Measurements from ENCODE around the gene CACNB4.

CACNB4 gene

GRCh38 chr2:151905963-151906632 lies 192.7 kb downstream of the CACNB4 start:
- no peak for TF ChIP-seq CTCF (conservative IDR thresholded peaks at IDR 0.05; ENCODE audit: low read length)
- TF ChIP-seq EZH2phosphoT487 (IDR thresholded peaks at IDR 0.05; ENCODE audit: borderline replicate concordance), result no peak
- Histone ChIP-seq H2AFZ (ENCODE audit: low read length) (0 out of 2 replicates have a peak overlapping the region, but pooled peaks have one; percentile 5), H3F3A (ENCODE audit: low read depth) (no peaks in the 10 kb centered on the region), H3K79me2 (ENCODE audit: insufficient read depth, low read length) (no peaks in the 10 kb centered on the region), H3K4me3 (ENCODE audit: low read length, poor library complexity, severe bottlenecking) (no peak overlapping the region), H3K27me3 (ENCODE audit: insufficient read depth, low read length, poor library complexity, severe bottlenecking) (no peaks in the 10 kb centered on the region), H3K36me3 (ENCODE audit: insufficient read depth, low read length) (no peaks in the 10 kb centered on the region), H3K4me1 (ENCODE audit: insufficient read depth, low read length, poor library complexity, severe bottlenecking) (peaks cover 8% of the 10 kb centered on the region), H3K9me2 (replicated peaks; ENCODE audit: low read depth, low read length) (no peaks in the 10 kb centered on the region), H4K20me1 (ENCODE audit: insufficient read depth, low read length, poor library complexity, severe bottlenecking) (no peaks in the 10 kb centered on the region), H3K4me2 (ENCODE audit: low read depth, low read length, poor library complexity, severe bottlenecking) (no peak overlapping the region), H3K9me3 (ENCODE audit: insufficient read depth, low read depth, low read length) (no peaks in the 10 kb centered on the region), H3K9ac (ENCODE audit: low read depth, low read length, poor library complexity, severe bottlenecking) (no peak overlapping the region)

- Histone ChIP-seq H3K36me3 (ENCODE audit: insufficient read depth, low read length) (no peaks in the 10 kb centered on the region), H3K4me3 (ENCODE audit: low read length, poor library complexity, severe bottlenecking) (no peak overlapping the region), H3K4me2 (ENCODE audit: low read depth, low read length, poor library complexity, severe bottlenecking) (no peak overlapping the region), H3F3A (ENCODE audit: low read depth) (no peaks in the 10 kb centered on the region), H4K20me1 (ENCODE audit: insufficient read depth, low read length, poor library complexity, severe bottlenecking) (no peaks in the 10 kb centered on the region), H3K9me2 (replicated peaks; ENCODE audit: low read depth, low read length) (no peaks in the 10 kb centered on the region), H3K9ac (ENCODE audit: low read depth, low read length, poor library complexity, severe bottlenecking) (no peak overlapping the region), H3K27me3 (ENCODE audit: insufficient read depth, low read length, poor library complexity, severe bottlenecking) (no peaks in the 10 kb centered on the region), H3K9me3 (ENCODE audit: insufficient read depth, low read depth, low read length) (no peaks in the 10 kb centered on the region), H3K79me2 (ENCODE audit: insufficient read depth, low read length) (no peaks in the 10 kb centered on the region), H2AFZ (ENCODE audit: low read length) (no peak overlapping the region), H3K4me1 (ENCODE audit: insufficient read depth, low read length, poor library complexity, severe bottlenecking) (peaks cover 8% of the 10 kb centered on the region)
- no peak for TF ChIP-seq CTCF (conservative IDR thresholded peaks at IDR 0.05; ENCODE audit: low read length)
- TF ChIP-seq EZH2phosphoT487 (IDR thresholded peaks at IDR 0.05; ENCODE audit: borderline replicate concordance), result no peak
Measured at GRCh38 chr2:151904807-151905206, 194.0 kb downstream of the CACNB4 start.

- H3K27me3 ChIP-seq (ENCODE audit: insufficient read depth, low read length, poor library complexity, severe bottlenecking), result no peaks in the 10 kb centered on the region
- no peaks in the 10 kb centered on the region for H3K79me2 ChIP-seq (ENCODE audit: insufficient read depth, low read length)
- H3K4me3 ChIP-seq (ENCODE audit: low read length, poor library complexity, severe bottlenecking), result no peak overlapping the region
- H3F3A ChIP-seq (ENCODE audit: low read depth), result no peaks in the 10 kb centered on the region
- no peaks in the 10 kb centered on the region for H4K20me1 ChIP-seq (ENCODE audit: insufficient read depth, low read length, poor library complexity, severe bottlenecking)
- H3K9me3 ChIP-seq (ENCODE audit: insufficient read depth, low read depth, low read length), result no peaks in the 10 kb centered on the region
- H2AFZ ChIP-seq (ENCODE audit: low read length), result no peak overlapping the region
- no peaks in the 10 kb centered on the region for H3K36me3 ChIP-seq (ENCODE audit: insufficient read depth, low read length)
- no peak for TF ChIP-seq EZH2phosphoT487 (IDR thresholded peaks at IDR 0.05; ENCODE audit: borderline replicate concordance)
- TF ChIP-seq CTCF (conservative IDR thresholded peaks at IDR 0.05; ENCODE audit: low read length), result no peak
- no peak overlapping the region for H3K4me2 ChIP-seq (ENCODE audit: low read depth, low read length, poor library complexity, severe bottlenecking)
- H3K4me1 ChIP-seq (ENCODE audit: insufficient read depth, low read length, poor library complexity, severe bottlenecking), result peaks cover 8% of the 10 kb centered on the region
- H3K9me2 ChIP-seq (replicated peaks; ENCODE audit: low read depth, low read length), result no peaks in the 10 kb centered on the region
- H3K9ac ChIP-seq (ENCODE audit: low read depth, low read length, poor library complexity, severe bottlenecking), result no peak overlapping the region
Measured at GRCh38 chr2:151904021-151904420, 194.8 kb downstream of the CACNB4 start.

Measured in Loucy (cell line).